ENCODE data around the gene KCNMB1. TPM values are rescaled to one million over a fixed set of nuclear protein-coding genes. Genes with fewer than 3 reads are reported as not detected.

The KCNMB1 gene
- total and polyA plus RNA-seq, 10 of the 15 experiments (the other 5 are each of a cell fraction or from before 2014, with no cell fraction given) = 1.2 to 3.6 (median 2.6) TPM

- TF ChIP-seq, protein P1, sequence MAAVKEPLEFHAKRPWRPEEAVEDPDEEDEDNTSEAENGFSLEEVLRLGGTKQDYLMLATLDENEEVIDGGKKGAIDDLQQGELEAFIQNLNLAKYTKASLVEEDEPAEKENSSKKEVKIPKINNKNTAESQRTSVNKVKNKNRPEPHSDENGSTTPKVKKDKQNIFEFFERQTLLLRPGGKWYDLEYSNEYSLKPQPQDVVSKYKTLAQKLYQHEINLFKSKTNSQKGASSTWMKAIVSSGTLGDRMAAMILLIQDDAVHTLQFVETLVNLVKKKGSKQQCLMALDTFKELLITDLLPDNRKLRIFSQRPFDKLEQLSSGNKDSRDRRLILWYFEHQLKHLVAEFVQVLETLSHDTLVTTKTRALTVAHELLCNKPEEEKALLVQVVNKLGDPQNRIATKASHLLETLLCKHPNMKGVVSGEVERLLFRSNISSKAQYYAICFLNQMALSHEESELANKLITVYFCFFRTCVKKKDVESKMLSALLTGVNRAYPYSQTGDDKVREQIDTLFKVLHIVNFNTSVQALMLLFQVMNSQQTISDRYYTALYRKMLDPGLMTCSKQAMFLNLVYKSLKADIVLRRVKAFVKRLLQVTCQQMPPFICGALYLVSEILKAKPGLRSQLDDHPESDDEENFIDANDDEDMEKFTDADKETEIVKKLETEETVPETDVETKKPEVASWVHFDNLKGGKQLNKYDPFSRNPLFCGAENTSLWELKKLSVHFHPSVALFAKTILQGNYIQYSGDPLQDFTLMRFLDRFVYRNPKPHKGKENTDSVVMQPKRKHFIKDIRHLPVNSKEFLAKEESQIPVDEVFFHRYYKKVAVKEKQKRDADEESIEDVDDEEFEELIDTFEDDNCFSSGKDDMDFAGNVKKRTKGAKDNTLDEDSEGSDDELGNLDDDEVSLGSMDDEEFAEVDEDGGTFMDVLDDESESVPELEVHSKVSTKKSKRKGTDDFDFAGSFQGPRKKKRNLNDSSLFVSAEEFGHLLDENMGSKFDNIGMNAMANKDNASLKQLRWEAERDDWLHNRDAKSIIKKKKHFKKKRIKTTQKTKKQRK (IDR thresholded peaks at IDR 0.05; ENCODE audit: low read depth, low read length) = no peak
- TF ChIP-seq TCF3 (IDR thresholded peaks at IDR 0.05; ENCODE audit: borderline replicate concordance, insufficient read depth, low read depth, low read length) = no peak
- TF ChIP-seq, protein P2, sequence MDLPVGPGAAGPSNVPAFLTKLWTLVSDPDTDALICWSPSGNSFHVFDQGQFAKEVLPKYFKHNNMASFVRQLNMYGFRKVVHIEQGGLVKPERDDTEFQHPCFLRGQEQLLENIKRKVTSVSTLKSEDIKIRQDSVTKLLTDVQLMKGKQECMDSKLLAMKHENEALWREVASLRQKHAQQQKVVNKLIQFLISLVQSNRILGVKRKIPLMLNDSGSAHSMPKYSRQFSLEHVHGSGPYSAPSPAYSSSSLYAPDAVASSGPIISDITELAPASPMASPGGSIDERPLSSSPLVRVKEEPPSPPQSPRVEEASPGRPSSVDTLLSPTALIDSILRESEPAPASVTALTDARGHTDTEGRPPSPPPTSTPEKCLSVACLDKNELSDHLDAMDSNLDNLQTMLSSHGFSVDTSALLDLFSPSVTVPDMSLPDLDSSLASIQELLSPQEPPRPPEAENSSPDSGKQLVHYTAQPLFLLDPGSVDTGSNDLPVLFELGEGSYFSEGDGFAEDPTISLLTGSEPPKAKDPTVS (IDR thresholded peaks at IDR 0.05; ENCODE audit: low read depth, low read length) = no peak
Observed at GRCh38 chr5:170361616-170362015, 27.6 kb downstream of the KCNMB1 start (continued).

- no peak overlapping the region for H3K4me2 ChIP-seq (ENCODE audit: control insufficient read depth, insufficient read depth)
- no peak overlapping the region for H2AFZ ChIP-seq (ENCODE audit: control insufficient read depth, low read depth, low read length)
- SMC1A ChIA-PET (ENCODE audit: uncharacterized antibody, unreplicated experiment) = interaction anchor here (0.7 to 0.9 kb wide), 3 partner anchors 8 to 72 kb away, joined by 3 read pairs; no protein-coding TSS in a partner anchor
- WGBS (ENCODE audit: insufficient coverage, insufficient replicate concordance, low lambda C conversion rate, missing lambda C conversion rate) = 46% methylated on average over 5 of the region's 5 CpGs
- DNase-seq (ENCODE audit: low read depth, low spot score) (no peak), FAIRE-seq (no peak), ATAC-seq (no peak)
- peaks cover 6% of the 10 kb centered on the region for H3K4me1 ChIP-seq (ENCODE audit: control insufficient read depth, insufficient read depth, low read length)
- no TSS peak for BruUV-seq (replicated peaks)
- no peak overlapping the region for H3K27ac ChIP-seq (ENCODE audit: control insufficient read depth, insufficient read depth)
- H4K20me1 ChIP-seq (ENCODE audit: control insufficient read depth, insufficient read depth) = no peaks in the 10 kb centered on the region; the same call in 1 of the 2 replicates
- H3K27me3 ChIP-seq (replicated peaks in 1 of 2; ENCODE audit: control insufficient read depth in 2 of 2, insufficient read depth in 2 of 2, low read length in 1 of 2) = 0 out of 4 replicates have a peak, but pooled peaks cover 0 to 2% of the 10 kb centered on the region in 2 experiments
- no peak overlapping the region for H3K4me3 ChIP-seq
- H3K9me3 ChIP-seq (replicated peaks; ENCODE audit: control insufficient read depth, insufficient read depth, low read length) = no peaks in the 10 kb centered on the region
- no peaks in the 10 kb centered on the region for H3K36me3 ChIP-seq (ENCODE audit: control insufficient read depth in 2 of 2, insufficient read depth in 2 of 2, low read length in 1 of 2)
- RAD21 ChIA-PET (ENCODE audit: unreplicated experiment) = no interaction called here
- POLR2A ChIA-PET = no interaction called here
- intact Hi-C loops (cut with micrococcal nuclease; ENCODE audit: unreplicated experiment) (no loop called here), in situ Hi-C loops (cut with MboI) (no loop called here)
- CTCF ChIA-PET = interaction anchor here (0.7 to 2.1 kb wide), 6 partner anchors 10 to 167 kb away, joined by 3 to 11 read pairs (median 3); no protein-coding TSS in a partner anchor
- no peaks in the 10 kb centered on the region for H3K79me2 ChIP-seq (ENCODE audit: control insufficient read depth, insufficient read depth, low read length)
- no peak overlapping the region for H3K9ac ChIP-seq (ENCODE audit: control insufficient read depth, insufficient read depth, low read length)
- TF ChIP-seq FOS (IDR thresholded peaks at IDR 0.05; ENCODE audit: borderline replicate concordance, extremely low read depth, insufficient read length) = no peak
- no peak for TF ChIP-seq ESRRA (IDR thresholded peaks at IDR 0.05; ENCODE audit: low read length)
- TF ChIP-seq SPI1 (IDR thresholded peaks at IDR 0.05; ENCODE audit: borderline replicate concordance, insufficient read depth, low read depth, low read length) = no peak
- no peak for TF ChIP-seq USF2 (IDR thresholded peaks at IDR 0.05; ENCODE audit: borderline replicate concordance, low read depth, low read length)
- TF ChIP-seq SRF (IDR thresholded peaks at IDR 0.05; ENCODE audit: low read depth in 2 of 2, low read length in 2 of 2) = no peak
- TF ChIP-seq POU2F2 (IDR thresholded peaks at IDR 0.05; ENCODE audit: borderline replicate concordance, low read depth, low read length) = no peak
- TF ChIP-seq TCF12 (IDR thresholded peaks at IDR 0.05; ENCODE audit: low read depth, low read length) = no peak
- TF ChIP-seq EZH2 (IDR thresholded peaks at IDR 0.05; ENCODE audit: borderline replicate concordance, control insufficient read depth, low read depth, low read length) = no peak
- no peak for TF ChIP-seq RELA (IDR thresholded peaks at IDR 0.05; ENCODE audit: borderline replicate concordance, partially characterized antibody)
- no peak for TF ChIP-seq KLF5 (IDR thresholded peaks at IDR 0.05; ENCODE audit: partially characterized antibody)
Observed at GRCh38 chr5:170361116-170361515, 28.1 kb downstream of the KCNMB1 start.
